ENCODE results near the gene COX8A.

Gene COX8A, protein sequence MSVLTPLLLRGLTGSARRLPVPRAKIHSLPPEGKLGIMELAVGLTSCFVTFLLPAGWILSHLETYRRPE

DNA sequence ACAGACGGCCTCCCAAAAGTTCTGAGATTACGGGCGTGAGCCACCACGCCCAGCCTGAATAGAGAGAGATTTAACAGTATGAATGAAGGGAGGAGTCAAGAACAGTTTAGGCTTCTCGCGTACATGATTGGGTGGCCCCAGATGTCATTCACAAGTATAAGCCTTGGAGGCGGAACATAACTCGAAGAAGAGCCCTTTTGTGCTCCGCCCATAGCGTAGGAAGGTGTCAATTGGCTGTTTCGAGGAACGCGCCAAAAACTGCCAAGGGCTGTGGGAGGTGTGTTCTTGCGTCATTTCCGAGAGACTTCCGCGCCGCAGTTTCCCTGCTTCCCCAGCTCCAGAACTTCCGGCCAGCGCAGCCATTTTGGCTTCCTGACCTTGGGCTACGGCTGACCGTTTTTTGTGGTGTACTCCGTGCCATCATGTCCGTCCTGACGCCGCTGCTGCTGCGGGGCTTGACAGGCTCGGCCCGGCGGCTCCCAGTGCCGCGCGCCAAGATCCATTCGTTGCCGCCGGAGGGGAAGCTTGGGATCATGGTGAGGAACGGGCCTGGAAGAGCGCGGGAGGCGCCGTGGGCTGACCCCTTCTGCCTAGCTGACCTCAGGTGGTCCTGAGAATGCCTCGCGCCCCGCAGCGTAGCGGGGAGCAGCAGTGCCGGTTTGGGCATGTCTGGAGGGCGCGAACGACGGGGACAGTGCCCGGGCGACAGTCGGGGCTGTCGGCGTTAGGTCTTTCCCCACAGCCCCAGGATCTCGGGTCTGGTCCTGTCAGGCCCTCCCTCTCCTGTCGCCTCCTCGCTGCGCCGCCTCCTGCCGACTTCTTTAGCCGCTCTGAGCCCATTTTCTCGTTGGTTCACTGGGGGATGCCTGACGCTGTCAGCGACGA lies at the start of gene COX8A:
Gene COX8A, plus strand, starts transcription at position 362 of the 885 bp plus-strand sequence. Its CDS starts 61 bp downstream, at position 423.
- DNase-seq (ENCODE audit: insufficient read length, low spot score) (peak; percentile 93), FAIRE-seq (peak; percentile 84)
- TF ChIP-seq POLR2A (IDR thresholded peaks at IDR 0.05; ENCODE audit: low read depth, low read length): peak; percentile 84

DNA sequence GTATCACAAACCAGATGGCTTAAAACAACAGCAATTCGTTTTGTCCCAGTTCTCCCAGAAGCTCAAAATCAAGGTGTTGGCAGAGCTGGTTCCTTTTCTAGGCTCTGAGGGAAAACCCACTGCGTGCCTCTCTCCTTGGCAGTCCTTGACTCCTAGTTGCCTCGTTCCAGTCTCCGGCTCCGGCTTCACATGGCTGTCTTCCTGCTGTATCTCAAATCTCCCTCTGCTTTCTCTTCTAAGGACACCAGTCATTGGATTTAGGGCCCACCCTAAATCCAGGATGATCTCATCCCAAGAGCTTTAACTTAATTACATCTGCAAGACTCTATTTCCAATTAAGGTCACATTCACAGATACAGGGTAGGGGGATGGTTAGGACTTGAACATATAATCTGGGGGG lies 44.8 kb upstream of the COX8A start:
- TF ChIP-seq POLR2A (IDR thresholded peaks at IDR 0.05; ENCODE audit: low read depth, low read length): no peak
- DNase-seq (ENCODE audit: insufficient read length, low spot score) (no peak), FAIRE-seq (no peak)

DNA sequence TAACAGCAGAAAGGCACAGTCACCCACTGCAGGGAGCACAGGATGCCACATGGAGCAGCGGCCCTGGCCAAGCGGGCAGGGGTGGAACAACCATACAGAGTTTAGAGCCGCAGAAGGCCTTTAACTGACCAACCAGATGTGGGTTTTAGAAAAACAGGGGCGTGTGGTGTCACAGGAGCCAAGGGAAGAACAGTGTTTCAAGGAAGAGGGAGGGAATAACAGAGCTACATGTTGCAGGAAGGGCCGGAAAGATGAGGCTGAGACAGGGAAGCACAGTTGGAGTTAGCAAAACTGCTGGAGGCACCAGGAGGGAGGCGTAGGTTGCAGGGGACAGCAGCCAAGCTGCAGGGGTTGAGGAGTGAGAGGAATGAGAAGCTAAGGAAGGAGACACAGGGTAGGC lies 43.4 kb upstream of the COX8A start:
- DNase-seq (ENCODE audit: insufficient read length, low spot score): no peak
- no peak for TF ChIP-seq POLR2A (IDR thresholded peaks at IDR 0.05; ENCODE audit: low read depth, low read length)
- no peak for FAIRE-seq

DNA sequence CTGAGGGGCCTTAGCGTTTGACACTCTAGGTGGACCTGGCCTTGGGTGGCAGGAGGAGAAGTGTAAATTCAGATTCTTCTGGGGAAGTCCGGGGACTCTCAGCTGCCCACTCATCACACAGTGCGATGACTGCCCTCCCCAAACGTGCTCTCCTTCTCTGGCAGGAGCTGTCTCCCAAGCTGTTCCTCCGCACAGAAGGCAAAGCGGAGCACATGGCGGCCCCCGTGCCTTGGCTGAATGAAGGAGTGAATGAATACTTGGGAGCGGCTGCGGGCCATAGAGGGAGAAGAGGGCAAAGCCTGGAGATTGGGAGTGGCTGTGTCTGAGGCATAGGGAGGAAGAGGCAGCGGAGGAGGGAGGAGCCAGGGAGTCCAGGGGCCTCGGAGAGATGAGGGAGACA lies 42.5 kb upstream of the COX8A start:
- no peak for TF ChIP-seq POLR2A (IDR thresholded peaks at IDR 0.05; ENCODE audit: low read depth, low read length)
- no peak for DNase-seq (ENCODE audit: insufficient read length, low spot score)
- no peak for FAIRE-seq

GRCh38 chr11:63933459-63933858 lies 41.0 kb upstream of the COX8A start:
- no peak for FAIRE-seq
- TF ChIP-seq POLR2A (IDR thresholded peaks at IDR 0.05; ENCODE audit: low read depth, low read length): no peak
- DNase-seq (ENCODE audit: insufficient read length, low spot score): no peak

DNA sequence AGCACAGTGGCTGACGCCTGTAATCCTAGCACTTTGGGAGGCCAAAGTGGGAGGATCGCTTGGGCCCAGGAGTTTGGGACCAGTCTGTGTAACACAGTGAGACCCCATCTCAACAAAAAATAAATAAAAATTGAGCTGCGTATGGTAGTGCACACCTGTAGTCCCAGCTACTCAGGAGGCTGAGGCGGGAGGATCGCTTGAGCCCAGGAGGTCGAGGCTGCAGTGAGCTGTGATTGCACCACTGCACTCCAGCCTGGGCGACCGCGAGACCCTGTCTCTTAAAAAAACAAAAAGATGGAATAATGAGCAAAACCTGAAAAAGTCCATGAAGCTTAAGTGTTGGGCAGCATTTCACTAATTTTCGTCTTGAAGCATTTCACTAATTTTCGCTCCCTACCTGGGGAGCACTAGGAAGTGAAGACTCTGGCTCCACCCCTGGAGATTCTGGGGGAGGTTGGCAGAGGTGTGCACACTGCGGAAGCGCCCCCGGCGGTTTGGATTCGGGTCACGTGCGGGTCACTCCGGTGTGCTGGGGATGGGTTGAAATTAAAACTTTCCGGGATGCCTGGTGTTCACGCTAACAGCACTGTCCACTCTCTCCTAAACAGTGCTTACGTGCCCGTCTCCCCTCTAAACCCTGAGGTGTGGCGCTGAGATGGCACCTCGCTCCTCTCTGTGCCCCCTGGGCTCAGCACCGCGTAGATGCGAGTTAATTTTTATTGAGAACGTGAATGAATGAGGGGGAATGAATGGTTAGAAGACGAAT lies 36.5 kb upstream of the COX8A start:
- FAIRE-seq: no peak
- TF ChIP-seq POLR2A (IDR thresholded peaks at IDR 0.05; ENCODE audit: low read depth, low read length): no peak
- peak; percentile 51 for DNase-seq (ENCODE audit: insufficient read length, low spot score)

DNA sequence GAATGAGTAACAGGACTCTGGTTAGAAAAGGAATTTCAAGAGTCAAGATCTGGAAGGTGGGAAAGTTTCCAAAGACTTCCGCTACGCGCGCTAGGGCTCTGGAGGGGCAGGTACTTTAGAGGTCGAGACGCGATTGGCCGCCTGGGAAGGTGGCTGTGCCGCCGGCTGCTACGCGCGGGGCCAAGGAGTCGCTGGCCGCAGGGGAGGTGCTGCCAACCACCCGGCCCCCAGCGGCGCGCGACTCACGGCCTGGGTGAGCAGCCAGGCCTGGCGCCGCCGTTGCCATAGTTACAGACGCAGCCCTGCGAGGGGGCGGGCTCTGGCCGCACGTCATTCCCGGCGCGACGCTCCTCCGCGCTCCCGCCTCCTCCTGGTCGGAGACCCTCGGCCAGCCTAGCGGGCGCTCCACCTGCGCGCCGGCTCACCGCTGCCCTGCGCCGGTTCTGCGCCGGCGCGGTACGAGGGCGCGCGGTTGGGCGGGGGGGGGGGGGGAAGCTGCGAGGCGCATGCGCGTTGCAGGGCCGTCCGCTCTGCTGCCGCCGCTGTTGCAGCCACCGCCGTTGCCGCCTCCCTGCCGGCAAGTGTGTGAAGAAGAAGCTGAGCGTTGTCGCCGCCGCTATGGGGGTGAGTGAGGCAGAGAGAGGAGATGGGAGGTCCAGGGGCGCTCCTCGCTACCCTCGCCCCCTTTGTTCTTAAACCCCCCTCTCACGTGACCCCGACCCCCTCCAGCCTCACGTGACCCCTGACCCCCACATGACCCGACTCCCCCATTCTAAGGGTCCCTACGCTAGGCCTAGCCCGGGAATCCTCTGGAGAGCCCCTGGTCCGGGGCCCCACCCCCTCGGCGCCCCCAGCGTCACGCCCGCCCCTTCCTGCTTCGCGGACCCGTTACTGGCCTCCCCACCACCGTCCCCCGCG lies 35.7 kb upstream of the COX8A start, which contains the start of gene NAA40:
Gene NAA40, plus strand, starts transcription at position 524 of the 918 bp plus-strand sequence. Its CDS starts 95 bp downstream, at position 619.
- FAIRE-seq (no peak), DNase-seq (ENCODE audit: insufficient read length, low spot score) (peak; percentile 99)
- peak; percentile 84 for TF ChIP-seq POLR2A (IDR thresholded peaks at IDR 0.05; ENCODE audit: low read depth, low read length)

GRCh38 chr11:63939397-63939891 lies 35.0 kb upstream of the COX8A start:
- DNase-seq (ENCODE audit: insufficient read length, low spot score) (no peak), FAIRE-seq (no peak)
- TF ChIP-seq POLR2A (IDR thresholded peaks at IDR 0.05; ENCODE audit: low read depth, low read length): no peak

- TF ChIP-seq POLR2A (IDR thresholded peaks at IDR 0.05; ENCODE audit: low read depth, low read length): no peak
- DNase-seq (ENCODE audit: insufficient read length, low spot score): no peak
- no peak for FAIRE-seq
These were observed 33.6 kb upstream of the COX8A start for GRCh38 chr11:63940786-63941185.

- FAIRE-seq (no peak), DNase-seq (ENCODE audit: insufficient read length, low spot score) (no peak)
- TF ChIP-seq POLR2A (IDR thresholded peaks at IDR 0.05; ENCODE audit: low read depth, low read length): no peak
These were observed 32.5 kb upstream of the COX8A start for GRCh38 chr11:63941901-63942300.

DNA sequence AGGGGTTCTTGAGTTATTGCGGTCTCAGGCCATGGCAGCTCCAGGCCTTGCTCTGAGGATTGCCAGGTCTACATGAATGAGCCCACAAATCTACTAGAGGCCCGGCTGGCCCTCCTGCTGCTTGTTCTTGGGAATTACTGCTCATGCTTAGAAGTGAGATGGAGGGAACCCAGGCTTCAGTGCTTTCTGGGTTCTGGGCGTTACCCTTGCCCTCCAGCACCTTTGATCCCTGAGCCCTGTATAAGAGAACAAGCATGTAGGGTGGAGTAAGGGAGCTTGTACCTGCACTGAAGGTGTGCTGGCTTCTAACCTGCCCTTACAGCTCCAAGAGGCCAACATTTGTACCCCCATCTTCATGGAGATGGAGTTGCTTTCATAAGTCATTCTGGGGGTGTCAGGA lies 31.6 kb upstream of the COX8A start:
- no peak for DNase-seq (ENCODE audit: insufficient read length, low spot score)
- TF ChIP-seq POLR2A (IDR thresholded peaks at IDR 0.05; ENCODE audit: low read depth, low read length): no peak
- no peak for FAIRE-seq

GRCh38 chr11:63944987-63945386 lies 29.4 kb upstream of the COX8A start:
- DNase-seq (ENCODE audit: insufficient read length, low spot score) (no peak), FAIRE-seq (no peak)
- TF ChIP-seq POLR2A (IDR thresholded peaks at IDR 0.05; ENCODE audit: low read depth, low read length): no peak

GRCh38 chr11:63945477-63946163 lies 28.8 kb upstream of the COX8A start:
- no peak for FAIRE-seq
- TF ChIP-seq POLR2A (IDR thresholded peaks at IDR 0.05; ENCODE audit: low read depth, low read length): no peak
- peak; percentile 72 for DNase-seq (ENCODE audit: insufficient read length, low spot score)

Measured in H54 (cell line).